GM19035 (cell line): ENCODE data around the gene CD40.

Experiments
- ATAC-seq: cut with Tn5 transposase; IDR thresholded peaks from one replicate; pipeline ENCODE4 v1.9.1; 2021; ENCODE audit not compliant: unreplicated experiment

Gene CD40

GRCh38 chr20:46142124-46142523, 24.0 kb downstream of the CD40 start:
- no peak for ATAC-seq

- no peak for ATAC-seq
Measured at GRCh38 chr20:46144432-46145025, 26.4 kb downstream of the CD40 start.

GRCh38 chr20:46145713-46146112, 27.6 kb downstream of the CD40 start:
- no peak for ATAC-seq

- no peak for ATAC-seq
Measured at GRCh38 chr20:46148313-46149208, 30.4 kb downstream of the CD40 start.

GRCh38 chr20:46150943-46151342, 32.8 kb downstream of the CD40 start:
- no peak for ATAC-seq

GRCh38 chr20:46151936-46152335, 33.8 kb downstream of the CD40 start:
- ATAC-seq, result no peak

- ATAC-seq, result no peak
Measured at GRCh38 chr20:46152824-46153586, 34.9 kb downstream of the CD40 start.

GRCh38 chr20:46154305-46154704, 36.2 kb downstream of the CD40 start:
- no peak for ATAC-seq

- no peak for ATAC-seq
Measured at GRCh38 chr20:46154796-46155195, 36.7 kb downstream of the CD40 start.

- ATAC-seq, result no peak
Measured at GRCh38 chr20:46156065-46156464, 38.0 kb downstream of the CD40 start.

GRCh38 chr20:46157076-46157592, 39.0 kb downstream of the CD40 start:
- ATAC-seq, result no peak

- ATAC-seq, result no peak
Measured at GRCh38 chr20:46157625-46158024, 39.5 kb downstream of the CD40 start.

- ATAC-seq, result no peak
Measured at GRCh38 chr20:46158476-46158987, 40.4 kb downstream of the CD40 start.

- no peak for ATAC-seq
Measured at GRCh38 chr20:46159101-46159897, 41.2 kb downstream of the CD40 start.

- ATAC-seq, result no peak
Measured at GRCh38 chr20:46160661-46161060, 42.5 kb downstream of the CD40 start.

GRCh38 chr20:46161921-46162320, 43.8 kb downstream of the CD40 start:
- no peak for ATAC-seq

GRCh38 chr20:46164254-46164653, 46.1 kb downstream of the CD40 start:
- ATAC-seq, result no peak

GRCh38 chr20:46167080-46167479, 49.0 kb downstream of the CD40 start:
- ATAC-seq, result no peak

GRCh38 chr20:46168438-46168837, 50.3 kb downstream of the CD40 start:
- no peak for ATAC-seq
